Muscle of arm (tissue), 14 donors: ENCODE results near the gene MRPL48. TPM values are rescaled to one million over a fixed set of nuclear protein-coding genes. Genes with fewer than 3 reads are reported as not detected.
"Not testable (repeated sequence)": the region's sequence is repeated elsewhere in the genome, so short reads cannot be mapped to it uniquely, and the experiment has no call there.

Experiments used
- DNase-seq: peaks from one replicate; pipeline ENCODE4 v3.0.0-alpha.2; 2013
- long read RNA-seq, 11 donors: transcript quantifications; one replicate each; lab custom pipeline, GENCODE V29; 2026
- polyA plus RNA-seq, 12 donors: library from polyadenylated mRNA; unstranded; fragments of 120-200 nt; gene quantifications; one replicate each; pipeline ENCODE4 v1.2.1, GENCODE V29; 2013; ENCODE audit not compliant: insufficient read length in 12 of 12

Gene MRPL48
- polyA plus RNA-seq = 10 to 100 TPM in 10 of 12 donors, not detected in 2; 30.2 to 51.7 (median 42.3) TPM
- long read RNA-seq, donor 1, transcript MRPL48-201 (8 exons, 1,536 nt) = major isoform, 17 of 24 reads
- long read RNA-seq, donor 1, partial matches to known transcripts = 5 of 24 reads
- long read RNA-seq, donor 1, other reads (novel, unspliced or antisense) = 0 of 24 reads
- long read RNA-seq, donor 2, transcript MRPL48-201 (8 exons, 1,536 nt) = major isoform, 17 of 18 reads
- long read RNA-seq, donor 2, partial matches to known transcripts = 0 of 18 reads
- long read RNA-seq, donor 2, other reads (novel, unspliced or antisense) = 0 of 18 reads
- long read RNA-seq, donor 3, transcript MRPL48-201 (8 exons, 1,536 nt) = major isoform, 6 of 10 reads
- long read RNA-seq, donor 3, partial matches to known transcripts = 0 of 10 reads
- long read RNA-seq, donor 3, other reads (novel, unspliced or antisense) = 0 of 10 reads
- long read RNA-seq, donor 4, transcript MRPL48-201 (8 exons, 1,536 nt) = major isoform, 8 of 9 reads
- long read RNA-seq, donor 4, partial matches to known transcripts = 0 of 9 reads
- long read RNA-seq, donor 4, other reads (novel, unspliced or antisense) = 0 of 9 reads
- long read RNA-seq, donor 5 = 0 reads
- long read RNA-seq, donor 6, transcript MRPL48-201 (8 exons, 1,536 nt) = major isoform, 14 of 15 reads
- long read RNA-seq, donor 6, partial matches to known transcripts = 0 of 15 reads
- long read RNA-seq, donor 6, other reads (novel, unspliced or antisense) = 0 of 15 reads
- long read RNA-seq, donor 7, partial matches to known transcripts = 0 of 4 reads
- long read RNA-seq, donor 7, other reads (novel, unspliced or antisense) = 0 of 4 reads
- long read RNA-seq, donor 8, transcript MRPL48-201 (8 exons, 1,536 nt) = major isoform, 5 of 188 reads
- long read RNA-seq, donor 8, partial matches to known transcripts = 183 of 188 reads
- long read RNA-seq, donor 8, other reads (novel, unspliced or antisense) = 0 of 188 reads
- long read RNA-seq, donor 9, transcript MRPL48-201 (8 exons, 1,536 nt) = major isoform, 7 of 7 reads
- long read RNA-seq, donor 9, partial matches to known transcripts = 0 of 7 reads
- long read RNA-seq, donor 9, other reads (novel, unspliced or antisense) = 0 of 7 reads
- long read RNA-seq, donor 10, transcript MRPL48-201 (8 exons, 1,536 nt) = major isoform, 13 of 15 reads
- long read RNA-seq, donor 10, partial matches to known transcripts = 0 of 15 reads
- long read RNA-seq, donor 10, other reads (novel, unspliced or antisense) = 0 of 15 reads
- long read RNA-seq, donor 11, transcript MRPL48-201 (8 exons, 1,536 nt) = major isoform, 19 of 164 reads
- long read RNA-seq, donor 11, partial matches to known transcripts = 144 of 164 reads
- long read RNA-seq, donor 11, other reads (novel, unspliced or antisense) = 0 of 164 reads

DNA sequence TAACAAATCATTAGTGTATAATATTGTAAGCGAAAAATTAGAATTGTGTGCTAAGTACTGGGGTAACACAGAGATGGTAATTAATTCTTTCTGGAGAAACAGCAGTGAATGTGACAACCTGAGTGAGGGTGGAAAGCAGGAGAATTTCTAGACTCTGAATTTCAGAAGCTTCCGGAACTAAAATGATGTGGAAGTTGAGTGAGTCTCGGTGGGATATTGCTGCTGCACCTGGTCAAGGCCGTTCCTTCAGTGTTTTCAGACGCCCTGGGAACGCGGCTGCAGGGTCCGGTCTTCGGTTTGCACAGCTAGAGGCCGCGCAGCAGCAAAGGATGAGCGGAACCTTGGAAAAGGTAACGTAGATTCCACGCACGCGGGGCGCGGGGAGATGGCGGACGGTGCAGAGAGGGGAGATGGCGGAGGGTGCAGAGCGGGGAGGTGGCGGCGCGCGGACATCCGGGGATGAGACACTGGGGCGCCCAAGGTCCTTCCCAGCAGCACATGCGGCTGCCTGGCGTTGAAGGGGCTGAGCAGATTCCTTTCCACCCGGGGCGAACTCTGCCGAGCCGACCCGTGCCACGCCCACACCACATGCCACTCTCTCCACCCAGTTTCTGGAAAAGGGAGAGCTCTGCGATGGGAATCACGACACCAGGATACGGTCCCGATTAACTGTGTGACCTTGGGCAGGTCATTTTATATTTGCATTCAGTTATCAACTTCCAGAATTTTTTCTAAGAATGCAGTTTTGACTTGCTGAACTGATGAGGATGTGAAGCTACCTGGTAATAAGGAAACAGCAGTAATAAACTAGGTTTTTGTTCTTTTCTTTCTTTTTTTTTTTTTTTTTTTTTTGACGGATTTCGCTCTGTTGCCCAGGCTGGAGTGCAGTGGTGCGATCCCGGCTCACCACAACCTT lies at the start of gene MRPL48:
TSS of gene MRPL48 (plus strand) at position 232 of the 916 bp plus-strand sequence. CDS start at position 330, 98 bp downstream.
- DNase-seq = peak; percentile 94

DNA sequence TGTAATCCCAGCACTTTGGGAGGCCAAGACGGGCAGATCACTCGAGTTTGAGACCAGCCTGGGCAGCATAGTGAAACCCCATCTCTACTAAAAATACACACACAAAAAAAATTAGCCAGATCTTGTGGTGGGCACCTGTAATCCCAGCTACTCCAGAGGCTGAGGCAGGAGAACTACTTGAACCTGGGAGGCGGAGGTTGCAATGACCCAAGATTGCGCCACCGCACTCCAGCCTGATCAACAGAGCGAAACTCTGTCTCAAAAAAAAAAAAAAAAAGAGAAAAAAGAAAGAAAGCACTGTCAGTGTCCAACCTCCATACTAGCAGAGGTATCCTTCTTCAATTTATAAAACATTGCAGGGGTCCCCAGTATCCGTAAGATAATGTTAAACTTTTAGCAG lies 44.6 kb upstream of the MRPL48 start:
- no peak for DNase-seq

GRCh38 chr11:73746701-73747100 lies 41.0 kb upstream of the MRPL48 start:
- DNase-seq = no peak

- no peak for DNase-seq
These were observed 39.9 kb upstream of the MRPL48 start for GRCh38 chr11:73747762-73748161.

DNA sequence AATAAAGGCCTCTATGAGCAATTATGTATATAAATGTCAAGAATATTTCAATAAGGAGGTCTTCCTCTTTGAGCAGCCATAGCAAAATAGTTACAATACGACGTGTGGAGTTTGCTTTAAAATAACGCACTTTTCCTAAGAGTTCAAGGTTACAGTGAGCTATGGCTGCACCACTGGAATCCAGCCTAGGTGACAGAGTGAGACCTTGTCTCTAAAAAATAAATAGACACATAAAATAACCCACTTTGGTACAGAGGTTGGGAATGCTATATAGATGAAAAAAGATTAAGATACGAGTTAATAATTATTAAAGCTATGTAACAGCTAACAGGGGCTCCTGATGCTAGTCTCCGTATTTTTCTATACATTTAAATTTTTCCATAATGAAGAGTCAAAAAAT lies 39.4 kb upstream of the MRPL48 start:
- no peak for DNase-seq

DNA sequence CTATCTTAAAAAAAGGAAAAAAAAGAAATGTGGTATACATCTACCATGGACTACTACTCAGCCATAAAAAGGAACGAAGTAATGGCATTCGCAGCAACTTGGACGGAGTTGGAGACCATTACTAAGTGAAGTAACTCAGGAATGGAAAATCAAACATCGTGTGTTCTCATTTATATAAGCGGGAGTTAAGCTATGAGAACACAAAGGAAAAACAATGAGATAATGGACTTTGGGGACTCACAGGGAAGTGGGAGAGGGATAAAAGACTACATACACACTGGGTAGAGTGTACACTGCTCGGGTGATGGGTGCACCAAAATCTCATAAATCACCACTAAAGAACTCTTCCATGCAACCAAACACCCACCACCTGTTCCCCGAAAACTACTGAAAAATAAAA lies 38.6 kb upstream of the MRPL48 start:
- DNase-seq = no peak

GRCh38 chr11:73750228-73750627 lies 37.4 kb upstream of the MRPL48 start:
- DNase-seq = no peak

- not testable (repeated sequence) for DNase-seq
These were observed 36.8 kb upstream of the MRPL48 start for GRCh38 chr11:73750862-73751261.

DNA sequence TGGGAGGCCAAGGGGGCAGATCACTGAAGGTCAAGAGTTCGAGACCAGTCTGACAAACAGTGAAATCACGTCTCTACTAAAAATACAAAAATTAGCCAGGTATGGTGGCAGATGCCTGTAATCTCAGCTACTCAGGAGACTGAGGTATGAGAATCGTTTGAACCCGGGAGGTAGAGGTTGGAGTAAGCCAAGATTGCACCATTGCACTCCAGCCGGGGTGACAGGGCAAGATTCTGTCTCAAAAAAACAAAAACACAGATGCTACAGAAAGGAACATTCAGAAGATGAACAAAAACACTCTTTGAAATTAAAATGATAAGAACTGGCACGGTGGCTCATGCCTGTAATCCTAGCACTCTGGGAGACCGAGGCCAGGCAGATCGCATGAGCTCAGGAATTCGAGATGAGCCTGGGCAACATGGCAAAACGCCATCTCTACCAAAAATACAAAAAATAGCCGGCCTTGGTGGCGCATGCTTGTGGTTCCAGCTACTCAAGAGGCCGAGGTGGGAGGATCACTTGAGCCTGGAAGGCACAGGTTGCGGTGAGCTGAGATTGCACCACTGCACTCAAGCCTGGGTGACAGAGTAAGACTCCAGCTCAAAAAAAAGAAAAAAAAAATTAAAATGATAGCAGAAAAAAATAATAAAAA lies 35.3 kb upstream of the MRPL48 start:
- no peak for DNase-seq

GRCh38 chr11:73752903-73753302 lies 34.8 kb upstream of the MRPL48 start:
- no peak for DNase-seq

- no peak for DNase-seq
These were observed 33.7 kb upstream of the MRPL48 start for GRCh38 chr11:73753938-73754337.

DNA sequence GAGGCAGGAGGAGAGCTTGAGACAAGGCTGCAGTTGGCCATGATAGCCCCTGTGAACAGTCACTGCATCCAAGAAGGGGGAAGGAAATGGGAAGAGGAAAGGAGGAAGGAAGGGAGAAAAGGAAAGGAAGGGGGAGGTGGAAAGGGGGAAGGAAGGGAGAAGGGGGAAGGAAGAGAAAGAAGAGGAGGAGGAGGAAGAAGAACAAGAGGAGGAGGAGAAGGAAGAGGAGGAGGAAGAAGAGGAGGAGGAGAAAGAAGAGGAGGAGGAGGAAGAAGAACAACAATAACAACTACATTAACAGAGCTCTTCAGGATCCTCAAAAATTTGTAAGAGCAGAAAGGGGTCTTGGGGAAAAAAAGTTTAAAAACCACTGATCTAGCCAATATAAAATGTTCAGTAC lies 32.0 kb upstream of the MRPL48 start:
- DNase-seq = no peak

DNA sequence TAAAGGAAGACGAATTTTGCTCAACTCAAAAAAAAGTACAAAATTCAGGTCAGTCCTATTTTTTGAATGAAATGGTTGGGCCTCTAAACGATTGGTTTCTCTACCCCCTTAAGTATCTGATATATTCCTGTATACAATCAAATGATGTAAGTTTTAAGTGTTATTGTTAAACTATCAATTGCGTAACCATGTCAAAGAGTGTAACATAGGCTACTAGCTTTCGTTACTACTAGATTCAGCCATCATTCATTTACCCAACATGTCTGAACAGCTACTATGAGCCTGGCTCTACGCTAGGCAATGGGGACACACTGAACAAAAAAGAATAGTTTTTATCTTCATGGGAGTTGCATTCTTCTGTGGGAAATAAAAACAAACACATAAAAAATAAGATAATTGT lies 30.1 kb upstream of the MRPL48 start:
- no peak for DNase-seq

GRCh38 chr11:73758451-73758850 lies 29.2 kb upstream of the MRPL48 start:
- no peak for DNase-seq

- DNase-seq = peak; percentile 46
These were observed 28.0 kb upstream of the MRPL48 start for GRCh38 chr11:73759610-73760134.

DNA sequence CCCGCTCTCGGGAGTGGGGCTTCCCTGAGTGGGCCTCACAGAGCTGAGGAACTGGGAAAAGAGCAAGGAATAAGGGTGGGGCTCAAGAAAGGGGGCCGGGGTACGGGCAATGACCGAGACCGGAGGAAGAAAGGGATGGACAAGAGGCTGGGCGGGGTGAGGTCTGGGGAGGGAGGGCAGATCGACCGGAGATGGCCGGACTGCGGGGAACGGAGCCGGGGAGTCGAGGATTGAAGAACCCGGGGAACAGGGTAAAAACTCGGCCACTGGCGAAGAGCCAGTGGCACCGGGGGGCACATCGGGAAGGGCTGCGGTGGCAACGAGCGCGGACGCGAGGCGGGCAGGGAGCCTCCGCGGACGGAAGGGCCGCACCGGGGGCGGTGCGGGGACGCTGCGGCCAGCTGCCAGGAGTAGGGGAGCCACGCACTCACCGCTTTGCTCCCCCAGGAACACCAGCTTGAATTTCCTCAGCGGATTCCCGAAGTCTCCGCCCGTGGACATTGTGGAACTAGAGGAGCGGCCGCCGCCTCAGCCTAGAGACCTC lies 27.5 kb upstream of the MRPL48 start:
- DNase-seq = peak; percentile 56

GRCh38 chr11:73760679-73761402 lies 26.8 kb upstream of the MRPL48 start, which contains the start of gene RAB6A:
RAB6A (minus strand) TSS chr11:73761074; CDS start chr11:73760635, 439 bp downstream.
- DNase-seq = peak; percentile 99

DNA sequence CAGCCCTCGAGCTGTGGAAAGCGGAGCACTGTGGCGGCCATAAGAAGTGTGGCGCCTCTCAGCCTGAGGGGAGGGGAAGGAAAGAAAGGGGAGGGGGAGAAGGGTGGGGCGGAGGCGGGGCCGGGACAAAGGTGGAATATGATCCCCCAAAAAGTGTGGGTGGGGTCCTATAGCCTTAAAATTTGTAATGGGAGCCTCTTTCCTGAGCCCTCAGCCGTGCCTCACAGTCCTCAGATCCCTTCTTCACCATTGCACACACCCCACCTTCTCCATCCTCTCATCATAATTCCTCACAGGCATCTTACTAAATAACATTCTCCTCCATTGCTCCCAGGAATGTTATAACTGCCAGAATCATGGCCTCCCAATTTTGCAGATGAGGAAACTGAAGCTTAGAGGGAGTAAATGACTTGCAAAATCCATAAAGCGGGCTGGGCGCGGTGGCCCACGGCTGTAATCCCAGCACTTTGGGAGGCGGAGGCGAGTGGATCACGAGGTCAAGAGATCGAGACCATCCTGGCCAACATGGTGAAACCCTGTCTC lies 26.2 kb upstream of the MRPL48 start:
- DNase-seq = no peak
